Measurements from ENCODE around the gene RIPK3. TPM values are rescaled to one million over a fixed set of nuclear protein-coding genes. Genes with fewer than 3 reads are reported as not detected.

The RIPK3 gene
- total and polyA plus RNA-seq, 2 experiments from 2014 or later: 0.32 to 1.5 TPM

DNA sequence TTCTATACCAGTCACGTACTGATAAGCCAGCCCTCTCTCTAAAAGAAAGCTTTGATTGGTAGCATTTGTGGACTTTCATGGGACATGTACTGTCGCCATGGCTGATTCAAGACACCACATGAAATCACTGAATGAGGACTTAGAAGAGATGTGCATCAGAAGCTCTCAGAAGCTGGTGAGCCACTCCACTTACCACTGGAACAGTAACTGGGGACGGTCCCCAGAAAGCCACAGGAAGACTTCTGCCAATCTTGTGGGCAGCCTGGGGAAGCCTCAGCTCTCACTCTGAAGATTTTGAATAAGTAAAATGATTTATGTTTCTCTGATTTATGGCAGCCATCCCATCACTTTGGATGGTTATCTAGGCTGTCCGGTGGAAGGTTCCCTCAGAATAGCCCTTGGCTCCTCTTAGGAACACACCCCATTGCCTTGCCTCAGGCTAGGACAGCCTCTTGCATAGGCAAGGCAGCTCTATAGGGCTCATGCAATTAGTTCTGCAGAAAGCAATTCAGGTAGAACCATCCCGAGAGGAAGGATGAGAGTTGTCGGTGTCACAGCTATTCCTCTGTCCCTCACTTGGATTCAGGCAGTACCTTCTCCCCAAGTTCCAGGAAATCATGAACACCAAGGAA, 50.0 kb downstream of the RIPK3 start:
- no peak overlapping the region for H3K4me3 Mint-ChIP-seq
- no peaks in the 10 kb centered on the region; the same call in 1 of the 3 replicates for H3K36me3 Mint-ChIP-seq (ENCODE audit: low read depth)
- no peaks in the 10 kb centered on the region for H3K79me2 ChIP-seq (replicated peaks; ENCODE audit: insufficient read depth)
- TF ChIP-seq POLR2AphosphoS5 (IDR thresholded peaks at IDR 0.05; ENCODE audit: low read depth) (no peak), REST (IDR thresholded peaks at IDR 0.05; ENCODE audit: unreplicated experiment) (no peak), JUNB (IDR thresholded peaks at IDR 0.05; ENCODE audit: unreplicated experiment) (no peak), EZH2phosphoT487 (IDR thresholded peaks at IDR 0.05; ENCODE audit: unreplicated experiment) (no peak), EZH2 (IDR thresholded peaks at IDR 0.05; ENCODE audit: low read depth, unreplicated experiment) (no peak), ZNF331 (CRISPR knock-in tag; IDR thresholded peaks at IDR 0.05; ENCODE audit: low read depth) (no peak), STAT1 (IDR thresholded peaks at IDR 0.05; ENCODE audit: unreplicated experiment) (no peak), CREB1 (CRISPR knock-in tag; IDR thresholded peaks at IDR 0.05; ENCODE audit: low read depth) (no peak), NANOG (IDR thresholded peaks at IDR 0.05; ENCODE audit: borderline replicate concordance) (no peak), ETS1 (IDR thresholded peaks at IDR 0.05) (no peak), ZNF114 (CRISPR knock-in tag; IDR thresholded peaks at IDR 0.05) (no peak), ZNF462 (CRISPR knock-in tag; IDR thresholded peaks at IDR 0.05) (no peak)
- TF ChIP-seq, protein P1, sequence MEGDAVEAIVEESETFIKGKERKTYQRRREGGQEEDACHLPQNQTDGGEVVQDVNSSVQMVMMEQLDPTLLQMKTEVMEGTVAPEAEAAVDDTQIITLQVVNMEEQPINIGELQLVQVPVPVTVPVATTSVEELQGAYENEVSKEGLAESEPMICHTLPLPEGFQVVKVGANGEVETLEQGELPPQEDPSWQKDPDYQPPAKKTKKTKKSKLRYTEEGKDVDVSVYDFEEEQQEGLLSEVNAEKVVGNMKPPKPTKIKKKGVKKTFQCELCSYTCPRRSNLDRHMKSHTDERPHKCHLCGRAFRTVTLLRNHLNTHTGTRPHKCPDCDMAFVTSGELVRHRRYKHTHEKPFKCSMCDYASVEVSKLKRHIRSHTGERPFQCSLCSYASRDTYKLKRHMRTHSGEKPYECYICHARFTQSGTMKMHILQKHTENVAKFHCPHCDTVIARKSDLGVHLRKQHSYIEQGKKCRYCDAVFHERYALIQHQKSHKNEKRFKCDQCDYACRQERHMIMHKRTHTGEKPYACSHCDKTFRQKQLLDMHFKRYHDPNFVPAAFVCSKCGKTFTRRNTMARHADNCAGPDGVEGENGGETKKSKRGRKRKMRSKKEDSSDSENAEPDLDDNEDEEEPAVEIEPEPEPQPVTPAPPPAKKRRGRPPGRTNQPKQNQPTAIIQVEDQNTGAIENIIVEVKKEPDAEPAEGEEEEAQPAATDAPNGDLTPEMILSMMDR (conservative IDR thresholded peaks at IDR 0.05; ENCODE audit: low read depth in 2 of 2): no peak
- no peaks in the 10 kb centered on the region for H3K36me3 ChIP-seq (ENCODE audit: insufficient read depth)
- no peaks in the 10 kb centered on the region for H3K9me3 Mint-ChIP-seq
- H3K4me1 ChIP-seq (ENCODE audit: insufficient read depth): no peaks in the 10 kb centered on the region
- no peaks in the 10 kb centered on the region; the same call in 1 of the 2 replicates for H4K20me1 ChIP-seq (replicated peaks; ENCODE audit: insufficient read depth)
- DNase-seq (ENCODE audit: low spot score) (no peak), ATAC-seq (no peak)
- H3K27me3 ChIP-seq (ENCODE audit: insufficient read depth): no peaks in the 10 kb centered on the region
- peaks cover 9% of the 10 kb centered on the region for H3K27me3 Mint-ChIP-seq (ENCODE audit: insufficient read depth, low read depth, poor library complexity)
- H3K4me3 ChIP-seq: no peak overlapping the region
- H3F3A ChIP-seq (replicated peaks; ENCODE audit: low read depth): no peaks in the 10 kb centered on the region
- no peaks in the 10 kb centered on the region for H3K9me2 ChIP-seq (ENCODE audit: insufficient read depth)
- H3K27ac ChIP-seq (ENCODE audit: low read depth): no peak overlapping the region
- H3K4me2 ChIP-seq: no peak overlapping the region
- H3K4me1 Mint-ChIP-seq: no peaks in the 10 kb centered on the region
- no peak overlapping the region for H3K27ac Mint-ChIP-seq
- H2AFZ ChIP-seq: no peak overlapping the region
